ENCODE data around the gene RPS6KL1.
"Not testable (repeated sequence)": the region's sequence is repeated elsewhere in the genome, so short reads cannot be mapped to it uniquely, and the experiment has no call there.

RPS6KL1 gene

DNA sequence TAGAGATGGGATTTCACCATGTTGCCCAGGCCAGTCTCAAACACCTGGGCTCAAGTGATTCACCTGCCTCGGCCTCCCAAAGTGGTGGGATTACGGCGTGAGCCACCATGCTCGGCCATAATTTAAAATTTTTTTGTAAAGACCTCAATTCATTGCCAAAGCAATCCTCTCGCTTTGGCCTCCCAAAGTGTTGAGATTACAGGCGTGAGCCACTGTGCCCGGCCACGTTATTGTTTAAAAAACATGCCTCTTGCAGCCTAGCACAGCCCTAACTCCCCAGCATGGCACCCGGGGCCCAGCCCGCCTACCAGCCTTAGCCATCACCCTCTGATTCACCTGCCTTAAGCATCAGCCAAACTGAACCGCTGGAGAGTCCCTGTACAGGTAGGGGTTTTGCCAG is 13.1 kb upstream of the RPS6KL1 start:
- DNase-seq (ENCODE audit: low read depth), result no peak

DNA sequence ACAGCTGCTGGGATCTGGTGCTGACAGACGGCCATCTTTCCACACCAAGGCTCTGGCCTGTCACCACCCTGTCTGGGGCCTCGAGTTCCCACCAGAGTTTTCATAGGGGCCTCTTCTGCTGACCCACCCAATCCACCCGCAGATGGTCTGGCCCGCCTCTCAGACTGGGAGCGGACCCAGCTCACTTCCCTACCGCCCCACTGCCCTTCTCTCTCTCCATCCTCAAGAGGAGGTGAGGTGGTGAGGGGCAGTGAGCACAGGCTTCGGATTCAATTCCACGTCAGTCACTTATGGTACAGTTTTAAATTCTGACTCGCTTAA is 12.3 kb upstream of the RPS6KL1 start:
- DNase-seq (ENCODE audit: low read depth), result no peak

DNA sequence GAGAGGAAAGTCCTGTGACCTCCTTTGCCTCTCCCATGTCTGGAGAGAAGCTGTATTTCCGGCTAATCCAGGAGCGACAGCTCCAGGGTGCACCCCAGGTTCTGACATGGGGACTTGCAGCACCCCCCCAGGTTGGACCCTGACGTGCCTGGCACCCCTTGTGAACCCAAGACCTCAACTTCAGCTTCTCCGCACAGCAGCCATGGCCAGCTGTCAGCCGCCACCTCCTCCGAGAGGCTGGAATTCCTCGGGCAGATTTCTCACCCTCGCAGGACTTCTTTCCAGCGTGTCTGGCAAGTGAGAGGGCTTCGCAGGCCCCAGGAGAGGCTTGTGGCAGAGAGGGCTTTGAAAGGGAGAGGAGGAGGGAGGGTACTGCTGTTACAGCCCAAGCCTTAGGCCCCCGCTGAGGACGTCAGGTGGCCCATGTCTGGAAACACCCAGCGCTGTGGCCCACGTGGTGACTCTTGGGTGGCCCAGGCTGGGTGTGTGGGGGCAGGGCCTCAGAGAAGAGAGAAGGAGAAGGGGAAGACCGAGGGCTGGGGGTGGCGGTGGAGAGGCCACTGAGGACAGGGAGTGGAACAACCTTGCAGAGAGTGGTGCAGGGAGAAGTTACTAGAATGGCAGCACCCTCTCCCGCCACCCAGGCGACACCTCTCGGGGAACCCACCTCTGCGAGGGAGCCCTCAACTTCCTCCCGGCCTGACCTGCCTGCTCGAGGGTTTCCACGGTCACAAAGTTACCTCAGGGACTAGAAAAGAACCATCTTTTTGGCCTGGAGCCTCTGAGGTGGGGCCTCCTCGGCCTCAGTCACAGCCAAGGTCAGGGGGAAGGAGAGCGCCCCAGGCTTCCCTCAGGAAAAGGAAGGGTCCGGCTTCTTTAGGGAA is 11.7 kb upstream of the RPS6KL1 start:
- no peak for DNase-seq (ENCODE audit: low read depth)

DNA sequence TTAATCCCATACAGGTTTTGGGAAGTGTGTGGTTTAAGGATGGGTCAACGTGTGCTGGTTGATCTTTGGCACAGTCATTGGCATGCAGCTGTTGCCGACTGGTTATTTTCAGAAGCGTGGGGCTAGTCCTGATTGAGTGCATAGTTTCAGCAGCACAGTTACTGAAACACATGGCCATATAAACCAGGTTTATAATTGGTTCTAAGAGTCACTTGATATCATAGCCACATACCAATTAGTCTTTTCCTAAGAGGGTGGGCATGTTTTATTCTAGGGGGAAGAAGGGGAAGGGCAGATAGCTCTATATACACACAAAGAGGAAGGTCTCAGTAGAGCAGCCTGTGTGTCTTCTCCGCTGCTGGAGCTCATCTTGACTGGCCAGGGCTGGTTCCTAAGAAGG is 11.0 kb upstream of the RPS6KL1 start:
- DNase-seq (ENCODE audit: low read depth), result no peak

DNA sequence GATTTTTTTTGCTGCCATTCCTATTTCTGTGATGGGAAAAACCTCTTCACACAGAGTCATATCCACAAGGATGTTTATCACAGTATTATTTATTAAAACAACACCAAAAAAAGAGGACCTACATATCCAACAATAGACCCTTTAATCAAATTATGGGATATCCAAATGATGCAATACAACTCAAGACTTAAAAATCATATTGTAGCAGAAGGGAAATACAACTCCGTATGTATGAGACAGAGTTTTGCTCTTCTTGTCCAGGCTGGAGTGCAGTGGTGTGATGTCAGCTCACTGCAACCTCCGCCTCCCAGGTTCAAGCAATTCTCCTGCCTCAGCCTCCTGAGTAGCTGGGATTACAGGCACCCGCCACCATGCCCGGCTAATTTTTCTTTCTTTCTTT is 9.9 kb upstream of the RPS6KL1 start:
- not testable (repeated sequence) for DNase-seq (ENCODE audit: low read depth)

DNA sequence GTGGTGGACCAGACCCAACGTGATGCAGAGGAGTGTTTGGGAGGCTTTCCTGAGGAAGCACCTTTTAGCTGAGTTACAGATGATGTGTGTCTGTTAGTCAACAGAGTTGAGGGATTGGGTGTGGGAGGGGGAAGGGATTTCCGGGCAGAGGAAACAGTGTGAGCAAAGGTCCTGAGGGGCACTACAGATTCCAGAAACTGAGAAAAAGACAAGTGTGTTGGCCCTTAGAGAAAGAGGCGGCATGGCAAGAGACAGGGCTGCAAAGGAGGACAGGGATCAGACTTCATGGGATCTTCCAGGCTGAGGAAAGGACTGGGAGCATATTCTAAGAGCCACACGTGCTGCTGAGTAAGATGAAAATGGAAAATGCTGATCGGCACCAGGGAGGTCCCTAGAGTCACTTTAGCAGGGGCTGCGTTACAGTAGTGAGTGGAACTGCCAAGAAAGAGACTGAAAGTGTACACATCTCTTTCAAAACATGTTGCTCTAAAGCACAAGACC is 9.4 kb upstream of the RPS6KL1 start:
- DNase-seq (ENCODE audit: low read depth), result no peak

DNA sequence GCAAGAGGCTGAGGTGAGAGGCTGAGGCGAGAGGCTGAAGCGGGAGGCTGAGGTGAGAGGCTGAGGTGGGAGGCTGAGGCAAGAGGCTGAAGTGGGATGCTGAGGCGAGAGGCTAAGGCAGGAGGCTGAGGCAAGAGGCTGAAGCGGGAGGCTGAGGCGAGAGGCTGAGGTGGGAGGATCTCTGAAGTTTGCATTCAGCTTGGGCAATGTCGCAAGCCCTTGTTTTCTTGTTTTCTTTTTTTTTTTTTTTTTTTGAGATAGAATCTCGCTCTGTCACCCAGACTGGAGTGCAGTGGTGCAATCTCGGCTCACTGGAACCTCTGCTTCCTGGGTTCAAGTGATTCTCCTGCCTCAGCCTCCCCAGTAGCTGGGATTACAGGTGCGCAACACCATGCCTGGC is 8.7 kb upstream of the RPS6KL1 start:
- not testable (repeated sequence) for DNase-seq (ENCODE audit: low read depth)

DNA sequence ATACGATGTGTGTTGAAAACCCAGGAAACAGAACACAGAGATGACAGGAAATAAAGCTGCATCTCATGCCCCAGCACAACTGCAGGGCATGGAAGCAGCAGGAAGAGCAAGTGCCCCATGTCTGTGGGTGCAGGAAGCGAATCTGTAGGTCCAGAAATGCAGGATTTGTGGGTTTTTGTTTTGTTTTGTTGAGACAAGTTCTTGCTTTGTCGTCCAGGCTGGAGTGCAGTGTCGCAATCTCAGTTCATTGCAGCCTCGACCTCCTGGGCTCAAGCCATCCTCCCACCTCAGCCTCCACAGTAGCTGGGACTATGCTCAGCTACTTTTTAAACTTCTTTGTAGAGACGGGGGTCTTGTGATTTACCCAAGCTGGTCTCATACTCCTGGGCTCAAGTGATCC is 6.2 kb upstream of the RPS6KL1 start:
- DNase-seq (ENCODE audit: low read depth), result no peak

DNA sequence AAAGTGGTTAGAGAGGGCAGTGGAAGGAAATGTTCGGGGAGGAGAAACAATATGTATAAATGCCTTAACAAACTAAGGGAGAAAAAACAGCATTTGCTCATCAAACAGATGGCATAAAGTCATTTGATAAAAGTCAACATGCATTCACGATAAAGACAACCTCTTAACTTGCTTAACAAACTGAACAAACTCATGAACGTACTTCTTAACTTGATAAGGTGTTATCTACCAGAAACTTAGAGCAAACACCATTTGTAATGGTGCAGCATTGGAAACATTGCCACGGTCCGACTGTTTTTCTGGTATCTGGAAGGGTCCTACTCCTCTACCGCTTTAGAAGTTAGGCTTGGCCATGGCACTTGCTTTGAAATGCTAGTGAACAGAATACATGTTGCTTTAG is 4.2 kb upstream of the RPS6KL1 start:
- DNase-seq (ENCODE audit: low read depth), result no peak

DNA sequence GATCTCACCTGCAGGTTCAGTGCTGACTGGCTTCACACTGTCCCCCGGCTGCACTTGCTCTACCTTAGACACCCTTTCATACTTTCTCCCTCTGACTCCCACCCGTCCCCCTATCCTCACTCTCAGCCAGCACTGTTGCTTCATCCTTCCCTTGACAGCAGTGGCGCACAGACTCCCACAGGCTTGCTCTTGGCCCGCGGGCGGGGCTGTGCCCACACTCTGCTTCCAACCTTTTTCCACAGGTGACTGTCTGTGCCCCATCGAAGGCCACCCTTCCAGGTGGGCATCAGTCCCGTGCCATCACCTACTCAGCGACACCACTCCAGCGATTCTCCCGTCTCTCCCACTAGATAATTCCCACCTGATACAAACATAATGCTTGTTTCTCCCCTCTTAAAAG is 1.0 kb upstream of the RPS6KL1 start:
- DNase-seq (ENCODE audit: low read depth), result no peak

DNA sequence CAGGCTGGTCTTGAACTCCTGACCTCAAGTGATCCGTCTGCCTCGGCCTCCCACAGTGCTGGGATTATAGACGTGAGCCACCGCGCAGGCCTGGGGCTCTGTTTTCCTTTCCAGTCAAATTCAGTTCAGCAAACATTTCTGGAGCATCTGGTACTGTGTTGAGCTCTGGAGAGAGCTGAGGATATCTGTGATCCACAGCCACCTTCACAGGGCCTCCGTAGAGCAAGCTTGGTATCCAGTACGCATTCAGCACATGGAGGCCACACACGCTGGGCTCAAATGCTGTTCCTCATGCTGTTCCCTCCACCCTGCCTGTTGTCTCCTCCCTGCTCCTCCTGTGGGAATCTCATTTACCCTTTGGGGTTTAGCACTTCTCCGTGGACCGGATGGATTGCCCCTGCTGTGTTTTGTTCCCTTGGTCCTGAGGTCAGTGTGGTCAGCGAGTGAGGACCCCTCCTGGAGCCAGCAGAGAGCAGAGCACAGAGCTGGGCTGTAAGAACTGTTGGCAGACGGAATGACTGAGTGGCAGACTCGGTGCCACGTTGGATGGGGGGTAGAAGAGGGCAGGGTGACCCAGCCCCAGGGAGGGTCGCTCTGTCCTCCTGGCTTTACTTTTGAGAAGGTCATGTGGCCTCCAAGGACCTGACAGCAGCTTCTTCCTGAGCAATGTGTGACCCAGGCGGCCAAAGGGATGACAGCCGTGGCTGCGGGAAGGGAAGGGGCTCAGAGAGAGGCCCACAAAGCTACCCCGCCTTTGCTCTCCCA is 891 bp downstream of the RPS6KL1 start:
- DNase-seq (ENCODE audit: low read depth), result no peak

DNA sequence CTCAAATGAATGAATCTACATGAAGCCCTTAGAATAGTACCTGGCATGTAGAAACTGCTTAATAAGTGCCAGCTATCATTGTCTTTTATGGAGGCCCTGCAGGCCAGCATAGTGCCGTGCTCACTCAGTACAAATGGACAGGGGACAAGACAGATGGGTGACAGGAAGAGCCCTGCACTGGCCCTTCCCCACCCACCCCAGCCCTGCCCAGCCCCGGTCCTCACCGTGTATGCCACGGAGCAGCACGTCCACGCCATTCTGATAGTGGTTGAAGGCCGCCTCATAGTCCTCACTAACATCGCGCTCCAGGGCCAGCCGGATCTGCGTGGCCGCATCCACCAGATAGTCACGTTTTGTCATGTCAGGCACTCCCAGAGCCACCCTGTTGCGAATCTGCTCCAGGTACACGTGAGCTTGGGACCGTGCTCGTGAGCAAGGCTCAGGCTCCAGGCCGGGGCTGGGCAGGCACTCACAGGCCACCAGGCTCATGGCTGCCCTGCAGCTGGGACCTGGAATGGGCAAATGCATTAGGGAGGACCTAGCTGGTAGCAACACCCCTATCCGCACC is 1.9 kb downstream of the RPS6KL1 start:
- no peak for DNase-seq (ENCODE audit: low read depth)

DNA sequence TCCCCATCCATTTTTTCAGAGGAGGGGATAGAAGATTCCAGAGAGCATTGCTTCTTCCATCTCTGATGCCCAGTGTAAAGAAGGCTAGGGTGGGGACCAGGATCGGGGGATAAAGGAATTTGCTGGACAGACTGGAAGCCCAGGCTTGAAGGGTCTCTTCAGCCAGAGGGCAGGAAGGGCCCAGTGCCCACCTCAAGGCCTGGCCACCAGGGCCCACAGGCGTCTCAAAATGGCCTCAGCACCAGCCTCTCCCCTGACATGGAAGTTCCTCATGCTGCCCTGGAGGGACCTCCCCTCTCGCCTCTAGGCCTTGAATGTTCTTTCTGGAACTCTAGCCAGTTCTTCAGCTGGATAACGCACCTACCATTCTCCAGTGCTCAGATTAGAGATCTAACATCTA is 2.8 kb downstream of the RPS6KL1 start:
- DNase-seq (ENCODE audit: low read depth), result no peak

DNA sequence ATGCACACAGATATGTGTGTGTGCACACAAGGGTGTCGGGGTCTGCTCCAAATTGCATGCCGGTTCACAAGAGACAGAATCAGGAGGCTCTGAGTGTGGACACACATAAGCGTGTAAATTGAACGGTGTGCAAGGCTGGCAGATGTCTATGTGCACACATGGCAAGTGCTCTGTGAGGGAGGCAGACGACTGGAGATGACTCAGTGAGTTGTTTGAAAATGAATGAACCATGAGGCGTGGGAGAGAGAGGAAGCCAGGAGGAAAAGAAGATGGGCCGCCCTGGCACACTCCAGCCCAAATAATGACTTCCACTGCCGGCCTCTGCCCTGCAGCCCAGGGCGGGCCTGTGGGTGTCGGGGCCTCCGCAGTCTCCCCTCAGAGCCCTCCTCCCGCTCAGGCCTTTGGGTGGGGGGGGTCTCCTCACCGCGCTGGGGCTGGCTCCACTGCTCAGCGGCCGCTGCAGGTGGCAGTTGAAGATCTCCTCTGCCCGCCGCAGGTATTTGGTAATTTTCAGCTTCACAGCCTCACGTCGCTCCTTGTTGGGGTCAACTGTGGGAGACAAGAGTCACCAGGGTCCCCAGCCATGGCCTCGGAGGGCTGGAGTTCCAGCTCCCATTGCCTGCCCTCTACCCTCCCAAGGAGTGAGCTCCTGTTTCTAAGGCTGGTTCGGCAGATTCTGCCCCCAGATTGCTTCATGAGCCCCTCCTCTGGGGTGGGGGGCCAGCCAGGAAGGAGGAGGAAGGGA is 3.5 kb downstream of the RPS6KL1 start:
- DNase-seq (ENCODE audit: low read depth), result no peak

DNA sequence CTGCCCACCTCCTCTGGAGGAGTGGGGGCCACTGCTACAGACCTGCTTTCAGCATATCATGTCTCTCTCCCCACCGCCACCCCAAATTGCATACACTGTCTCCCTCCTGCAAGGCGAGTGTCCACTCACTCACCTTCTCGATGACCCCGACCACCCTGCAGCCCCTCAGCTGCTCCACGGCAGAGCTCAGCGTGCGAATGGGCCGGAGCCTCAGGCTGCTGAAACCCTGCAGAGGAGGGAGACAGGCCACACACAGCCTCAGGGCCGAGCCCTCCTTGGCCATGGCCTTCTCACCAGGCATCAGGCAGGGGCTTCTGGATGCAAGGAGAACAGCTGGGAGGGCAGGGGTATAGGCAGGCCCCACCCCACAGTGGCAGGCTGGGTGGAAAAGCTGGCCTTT is 4.7 kb downstream of the RPS6KL1 start:
- no peak for DNase-seq (ENCODE audit: low read depth)

DNA sequence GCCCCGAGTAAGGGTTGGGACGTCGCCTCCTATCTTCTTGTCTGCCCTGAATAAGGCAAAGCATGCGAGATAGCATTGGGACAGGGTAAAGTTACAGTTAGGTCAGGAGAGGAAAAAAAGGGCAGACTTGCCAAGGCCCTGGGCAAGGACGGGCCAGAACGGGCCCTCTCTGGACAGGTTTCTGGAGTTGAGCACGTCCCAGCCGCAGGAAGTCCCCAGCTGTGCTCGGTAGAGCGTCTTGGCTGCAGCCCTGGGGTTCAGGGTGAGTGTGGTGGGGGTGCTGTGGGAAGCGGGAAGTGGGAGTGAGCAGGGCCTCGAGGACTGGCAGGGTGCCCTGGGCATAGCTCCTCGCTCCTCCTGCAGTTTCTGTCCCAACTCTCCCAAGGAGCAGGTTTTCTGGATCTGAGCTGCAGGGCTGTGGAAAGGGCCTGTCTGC is 5.4 kb downstream of the RPS6KL1 start:
- DNase-seq (ENCODE audit: low read depth), result no peak

DNA sequence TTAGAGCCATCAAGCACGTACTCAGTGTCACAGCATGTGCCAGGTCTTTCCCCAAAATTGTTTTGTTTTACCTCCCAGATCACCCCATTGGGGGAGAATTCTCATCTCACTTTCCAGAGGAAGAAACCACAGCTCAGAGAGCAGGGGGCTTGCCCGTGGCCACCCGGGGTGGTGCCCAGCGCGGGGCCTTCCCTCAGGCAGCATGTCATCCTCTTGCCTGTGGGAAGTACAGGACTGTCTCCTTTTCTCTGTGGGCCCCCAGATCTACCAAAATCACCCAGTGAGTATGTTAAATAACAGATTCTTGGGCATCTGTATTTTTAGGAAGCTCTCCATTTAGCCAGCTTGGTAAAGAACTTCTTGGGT is 5.9 kb downstream of the RPS6KL1 start:
- DNase-seq (ENCODE audit: low read depth), result no peak

DNA sequence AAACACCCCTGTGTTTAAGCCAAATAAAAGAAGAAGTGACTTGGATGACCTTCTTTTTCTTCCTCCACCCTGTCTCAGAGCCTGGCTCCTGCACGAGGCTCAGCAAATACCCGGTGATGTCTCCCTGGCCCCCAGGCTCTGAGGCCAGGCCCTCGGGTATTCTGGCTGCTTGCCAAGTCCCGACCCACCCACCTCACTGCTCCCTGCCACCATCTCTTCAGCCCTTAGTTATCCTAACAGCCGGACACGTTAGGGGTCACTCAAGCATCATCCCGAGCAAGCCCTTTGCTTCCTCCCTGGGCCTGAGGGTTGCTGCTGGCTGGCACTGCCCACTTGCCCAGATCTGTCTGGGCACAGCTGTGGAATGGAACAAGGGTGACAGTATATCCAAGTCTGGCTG is 7.2 kb downstream of the RPS6KL1 start:
- no peak for DNase-seq (ENCODE audit: low read depth)

DNA sequence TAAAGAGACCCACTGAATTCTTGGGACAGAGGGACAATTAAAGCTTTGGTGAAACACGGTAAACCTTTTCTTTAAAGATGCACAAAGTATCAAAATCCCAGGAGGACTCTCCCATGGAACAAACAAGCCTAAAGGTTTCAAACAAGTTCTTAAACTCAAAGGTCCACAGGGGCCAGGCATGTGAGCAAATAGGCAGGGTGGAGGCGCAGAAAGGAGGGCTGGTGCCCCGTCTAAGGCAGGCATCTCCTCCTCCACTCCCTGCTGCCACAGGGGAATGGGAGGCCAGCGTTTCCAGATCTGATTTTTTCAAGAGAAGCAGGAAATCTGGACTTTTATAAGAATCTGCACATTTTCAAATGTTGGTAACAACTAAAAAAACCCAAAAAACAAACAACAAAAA is 7.6 kb downstream of the RPS6KL1 start:
- no peak for DNase-seq (ENCODE audit: low read depth)

DNA sequence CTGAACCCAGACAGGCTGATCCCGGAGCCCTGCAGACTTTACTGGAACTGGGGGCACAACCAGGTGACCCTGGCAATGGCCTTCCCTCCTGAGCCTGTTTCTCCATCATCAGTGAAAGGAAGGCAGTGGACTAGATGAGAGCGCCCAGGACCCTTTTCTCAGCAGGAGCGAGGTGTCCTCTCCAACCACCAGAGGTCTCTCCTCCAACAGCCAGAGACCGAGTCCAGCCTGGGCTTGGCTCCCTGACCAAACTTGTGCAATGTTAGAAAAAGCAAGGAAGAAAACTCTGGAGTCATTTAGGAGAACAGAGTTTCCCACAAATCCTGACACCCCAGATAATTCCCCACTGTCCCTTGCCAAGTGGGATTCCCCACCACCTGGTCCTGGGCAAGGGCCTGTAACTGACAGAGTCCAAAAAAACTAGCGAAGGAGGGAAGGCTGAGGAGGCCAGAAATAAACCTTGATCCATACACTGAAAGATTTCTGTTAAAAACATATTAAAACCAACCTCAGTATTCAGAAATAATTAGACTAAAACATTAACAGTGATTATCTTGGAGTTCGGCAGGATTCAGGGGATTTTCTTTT is 9.0 kb downstream of the RPS6KL1 start:
- no peak for DNase-seq (ENCODE audit: low read depth)

DNA sequence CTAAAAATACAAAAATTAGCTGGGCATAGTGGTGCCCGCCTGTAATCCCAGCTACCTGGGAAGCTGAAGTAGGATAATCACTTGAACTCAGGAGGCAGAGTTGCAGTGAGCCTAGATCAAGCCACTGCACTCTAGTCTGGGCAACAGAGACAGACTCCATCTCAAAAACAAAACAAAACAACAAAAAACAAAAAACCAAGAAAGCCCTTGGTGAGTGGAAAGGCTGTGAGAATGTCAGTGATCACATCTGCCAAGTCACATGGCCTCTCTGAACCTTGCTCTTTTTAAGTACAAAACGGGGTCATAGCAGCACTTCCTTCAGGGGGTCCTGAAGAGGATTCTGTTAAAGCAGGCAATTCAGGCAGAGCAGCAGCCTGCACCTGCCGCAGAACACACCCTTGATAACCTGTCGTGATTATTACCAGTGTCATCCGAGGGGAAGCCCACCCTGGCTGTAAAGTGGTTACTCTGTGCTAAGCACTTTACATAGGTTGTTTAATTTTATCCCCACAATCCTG is 9.6 kb downstream of the RPS6KL1 start:
- DNase-seq (ENCODE audit: low read depth), result no peak

DNA sequence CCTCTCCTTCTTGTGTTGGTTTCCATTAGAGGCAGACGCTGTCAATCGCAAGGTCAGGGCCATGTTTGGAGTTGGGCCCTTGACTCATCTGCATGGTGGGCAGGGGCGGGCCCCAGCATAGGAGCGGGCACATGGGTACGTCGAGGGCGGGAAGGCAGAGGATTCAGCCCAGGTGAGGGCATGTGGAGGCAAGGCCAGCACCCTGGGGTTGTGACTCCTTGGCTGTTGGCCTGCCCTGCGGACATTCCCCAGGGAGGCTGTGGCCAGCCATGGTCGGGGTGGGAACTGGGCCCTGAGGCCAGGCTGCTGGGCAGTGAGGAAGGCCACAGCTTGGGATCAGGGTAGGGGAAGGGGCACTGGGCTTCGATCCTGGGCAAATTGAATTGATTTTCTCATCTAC is 10.3 kb downstream of the RPS6KL1 start:
- no peak for DNase-seq (ENCODE audit: low read depth)

All from stimulated activated CD4-positive, alpha-beta T cell treated with anti-CD3 and anti-CD28 coated beads, Interleukin-2, amount 100 ng/mL, for 4 hours (primary cell).